Chondrocyte (in vitro differentiated cells): ENCODE data around the gene KCNQ1. TPM values are rescaled to one million over a fixed set of nuclear protein-coding genes. Genes with fewer than 3 reads are reported as not detected.
A peak's percentile ranks its signal among the peaks of the same experiment; 100 is the strongest.

Experiments used
- DNase-seq: peaks from one replicate; pipeline ENCODE4 v3.0.0; 2021; ENCODE audit warnings: mixed read lengths, low spot score
- H3K27ac Mint-ChIP-seq: one replicate; pipeline ENCODE4 v1.8.0; 2021; ENCODE audit warnings: mild to moderate bottlenecking, moderate library complexity, mixed read lengths; ENCODE audit not compliant: unreplicated experiment
- H3K27me3 Mint-ChIP-seq: 2 replicates; pipeline ENCODE4 v1.8.0; 2021; ENCODE audit warnings: low read depth, mixed read lengths
- H3K36me3 Mint-ChIP-seq: 2 replicates; pipeline ENCODE4 v1.8.0; 2021; ENCODE audit warnings: low read depth, mixed read lengths
- H3K4me1 Mint-ChIP-seq: 2 replicates; pipeline ENCODE4 v1.8.0; 2021; ENCODE audit warnings: low read depth, mild to moderate bottlenecking, mixed read lengths
- H3K4me3 Mint-ChIP-seq: one replicate; pipeline ENCODE4 v1.8.0; 2021; ENCODE audit warnings: mild to moderate bottlenecking, moderate library complexity, mixed read lengths; ENCODE audit not compliant: unreplicated experiment
- H3K9me3 Mint-ChIP-seq: 2 replicates; pipeline ENCODE4 v1.8.0; 2021; ENCODE audit warnings: low read depth, mixed read lengths
- CTCF ChIP-seq: fragments of 200-600 bp; sonication (generic); IDR thresholded peaks from 2 replicates; pipeline ENCODE4 v1.5.0; 2021; ENCODE audit warnings: antibody characterized with exemption, mild to moderate bottlenecking, moderate library complexity
- total RNA-seq: library from RNA; stranded (reverse); gene quantifications from 3 replicates; pipeline ENCODE4 v1.2.1, GENCODE V29; 2021

The KCNQ1 gene
- total RNA-seq, 1 donor from 2014 or later: not detected

- no peak overlapping the region for H3K4me3 Mint-ChIP-seq
- no peak overlapping the region for H3K27ac Mint-ChIP-seq
- DNase-seq: peak; percentile 86
- no peak for TF ChIP-seq CTCF
- H3K4me1 Mint-ChIP-seq: peaks cover 4% of the 10 kb centered on the region
- no peaks in the 10 kb centered on the region for H3K9me3 Mint-ChIP-seq
- peaks cover 7% of the 10 kb centered on the region for H3K27me3 Mint-ChIP-seq
- no peaks in the 10 kb centered on the region for H3K36me3 Mint-ChIP-seq
Measured at GRCh38 chr11:2587132-2587930, 142.5 kb downstream of the KCNQ1 start.

- no peaks in the 10 kb centered on the region for H3K4me1 Mint-ChIP-seq
- H3K9me3 Mint-ChIP-seq: no peaks in the 10 kb centered on the region
- no peak overlapping the region for H3K27ac Mint-ChIP-seq
- H3K4me3 Mint-ChIP-seq: no peak overlapping the region
- H3K36me3 Mint-ChIP-seq: no peaks in the 10 kb centered on the region
- no peak for TF ChIP-seq CTCF
- DNase-seq: peak; percentile 89
- peaks cover 9% of the 10 kb centered on the region for H3K27me3 Mint-ChIP-seq
Measured at GRCh38 chr11:2587976-2588748, 143.4 kb downstream of the KCNQ1 start.

- peaks cover 14% of the 10 kb centered on the region for H3K27me3 Mint-ChIP-seq
- peak; percentile 79 for DNase-seq
- H3K27ac Mint-ChIP-seq: no peak overlapping the region
- peaks cover 2% of the 10 kb centered on the region for H3K9me3 Mint-ChIP-seq
- TF ChIP-seq CTCF: no peak
- no peak overlapping the region for H3K4me3 Mint-ChIP-seq
- no peaks in the 10 kb centered on the region for H3K36me3 Mint-ChIP-seq
- H3K4me1 Mint-ChIP-seq: no peaks in the 10 kb centered on the region
Measured at GRCh38 chr11:2588809-2589537, 144.2 kb downstream of the KCNQ1 start.

- no peaks in the 10 kb centered on the region for H3K4me1 Mint-ChIP-seq
- TF ChIP-seq CTCF: no peak
- DNase-seq: peak; percentile 86
- H3K9me3 Mint-ChIP-seq: peaks cover 8% of the 10 kb centered on the region
- no peaks in the 10 kb centered on the region for H3K36me3 Mint-ChIP-seq
- no peak overlapping the region for H3K27ac Mint-ChIP-seq
- H3K27me3 Mint-ChIP-seq: peaks cover 18% of the 10 kb centered on the region
- no peak overlapping the region for H3K4me3 Mint-ChIP-seq
Measured at GRCh38 chr11:2589538-2589934, 144.7 kb downstream of the KCNQ1 start.
